Osteoblast (primary cell): ENCODE measurements around the gene GLIS2. TPM values are rescaled to one million over a fixed set of nuclear protein-coding genes. Genes with fewer than 3 reads are reported as not detected.

ENCODE experiments used
- DNase-seq: peaks from one replicate; pipeline ENCODE4 v3.0.0; 2011; ENCODE audit warnings: low spot score, mixed read lengths; ENCODE audit not compliant: insufficient read length; ENCODE audit errors: missing footprints
- H2AFZ ChIP-seq: 2 replicates; pipeline ENCODE4 v1.6.0; 2011; ENCODE audit warnings: mild to moderate bottlenecking, low read length
- H3K27ac ChIP-seq: 2 replicates; pipeline ENCODE4 v1.5.1; 2011; ENCODE audit warnings: mild to moderate bottlenecking, low read depth, low read length, moderate library complexity
- H3K27me3 ChIP-seq: 2 replicates; pipeline ENCODE4 v1.6.0; 2012; ENCODE audit warnings: mild to moderate bottlenecking, control low read depth, inconsistent platforms, low read length, moderate library complexity; ENCODE audit not compliant: insufficient read depth
- H3K36me3 ChIP-seq: 2 replicates; pipeline ENCODE4 v1.5.1; 2011; ENCODE audit warnings: mild to moderate bottlenecking, low read length, control low read depth, moderate library complexity; ENCODE audit not compliant: insufficient read depth
- H3K4me1 ChIP-seq: 2 replicates; pipeline ENCODE4 v1.5.1; 2011; ENCODE audit warnings: mild to moderate bottlenecking, low read length, control low read depth, moderate library complexity; ENCODE audit not compliant: insufficient read depth
- H3K4me2 ChIP-seq: 2 replicates; pipeline ENCODE4 v1.6.0; 2011; ENCODE audit warnings: mild to moderate bottlenecking, low read length; ENCODE audit not compliant: insufficient read depth
- H3K4me3 ChIP-seq: fragments of 200-600 bp; sonication (generic); 3 replicates; pipeline ENCODE4 v1.5.1; 2012; ENCODE audit warnings: mild to moderate bottlenecking, low read length, inconsistent platforms; ENCODE audit not compliant: insufficient read depth
- H3K79me2 ChIP-seq: 2 replicates; pipeline ENCODE4 v1.6.0; 2012; ENCODE audit warnings: mild to moderate bottlenecking, low read length, control low read depth, inconsistent platforms; ENCODE audit not compliant: insufficient read depth
- H3K9me3 ChIP-seq: 2 replicates; pipeline ENCODE4 v1.5.1; 2011; ENCODE audit warnings: low read depth, low read length, control low read depth
- H4K20me1 ChIP-seq: 2 replicates; pipeline ENCODE4 v1.6.0; 2012; ENCODE audit warnings: mild to moderate bottlenecking, low read length, control low read depth; ENCODE audit not compliant: insufficient read depth
- total RNA-seq: library from RNA; depleted of rRNA; stranded (reverse); fragments of >200 nt; gene quantifications from 2 replicates; pipeline ENCODE4 v1.2.3, GENCODE V29; 2012
- TF ChIP-seq, protein P1 (sequence below): IDR thresholded peaks from 2 replicates; pipeline ENCODE4 v1.5.1; 2011; ENCODE audit warnings: mild to moderate bottlenecking, low read depth, low read length, moderate library complexity; ENCODE audit errors: extremely low read depth

The GLIS2 gene
- total RNA-seq, 1 donor: 5.4 TPM

DNA sequence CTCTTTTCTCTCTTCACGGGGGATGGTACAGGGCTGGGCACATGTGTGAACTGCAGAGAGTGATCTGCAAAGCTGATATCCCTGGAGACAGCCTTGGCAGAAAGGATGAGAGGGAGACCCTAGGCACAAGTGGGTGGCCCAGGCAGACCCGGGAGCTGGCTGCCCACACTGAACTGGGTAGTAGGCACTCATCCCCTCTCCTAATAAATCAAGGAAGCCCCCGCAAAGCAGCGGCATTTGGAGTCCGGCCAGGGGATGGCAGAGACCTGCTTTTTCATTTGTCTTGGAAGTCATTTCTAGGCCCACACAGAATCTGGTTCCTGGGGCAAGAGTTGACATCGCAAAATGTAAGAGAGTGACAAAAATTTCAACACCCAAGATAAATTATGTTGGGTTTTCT lies 40.0 kb upstream of the GLIS2 start:
- Histone ChIP-seq H3K9me3 (no peaks in the 10 kb centered on the region), H4K20me1 (no peaks in the 10 kb centered on the region), H3K79me2 (peaks cover 5% of the 10 kb centered on the region), H3K36me3 (no peaks in the 10 kb centered on the region), H2AFZ (no peak overlapping the region), H3K4me2 (no peak overlapping the region), H3K27ac (no peak overlapping the region), H3K4me3 (no peak overlapping the region), H3K4me1 (peaks cover 5% of the 10 kb centered on the region), H3K27me3 (no peaks in the 10 kb centered on the region)
- TF ChIP-seq, protein P1, sequence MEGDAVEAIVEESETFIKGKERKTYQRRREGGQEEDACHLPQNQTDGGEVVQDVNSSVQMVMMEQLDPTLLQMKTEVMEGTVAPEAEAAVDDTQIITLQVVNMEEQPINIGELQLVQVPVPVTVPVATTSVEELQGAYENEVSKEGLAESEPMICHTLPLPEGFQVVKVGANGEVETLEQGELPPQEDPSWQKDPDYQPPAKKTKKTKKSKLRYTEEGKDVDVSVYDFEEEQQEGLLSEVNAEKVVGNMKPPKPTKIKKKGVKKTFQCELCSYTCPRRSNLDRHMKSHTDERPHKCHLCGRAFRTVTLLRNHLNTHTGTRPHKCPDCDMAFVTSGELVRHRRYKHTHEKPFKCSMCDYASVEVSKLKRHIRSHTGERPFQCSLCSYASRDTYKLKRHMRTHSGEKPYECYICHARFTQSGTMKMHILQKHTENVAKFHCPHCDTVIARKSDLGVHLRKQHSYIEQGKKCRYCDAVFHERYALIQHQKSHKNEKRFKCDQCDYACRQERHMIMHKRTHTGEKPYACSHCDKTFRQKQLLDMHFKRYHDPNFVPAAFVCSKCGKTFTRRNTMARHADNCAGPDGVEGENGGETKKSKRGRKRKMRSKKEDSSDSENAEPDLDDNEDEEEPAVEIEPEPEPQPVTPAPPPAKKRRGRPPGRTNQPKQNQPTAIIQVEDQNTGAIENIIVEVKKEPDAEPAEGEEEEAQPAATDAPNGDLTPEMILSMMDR: no peak
- peak; percentile 48 for DNase-seq

DNA sequence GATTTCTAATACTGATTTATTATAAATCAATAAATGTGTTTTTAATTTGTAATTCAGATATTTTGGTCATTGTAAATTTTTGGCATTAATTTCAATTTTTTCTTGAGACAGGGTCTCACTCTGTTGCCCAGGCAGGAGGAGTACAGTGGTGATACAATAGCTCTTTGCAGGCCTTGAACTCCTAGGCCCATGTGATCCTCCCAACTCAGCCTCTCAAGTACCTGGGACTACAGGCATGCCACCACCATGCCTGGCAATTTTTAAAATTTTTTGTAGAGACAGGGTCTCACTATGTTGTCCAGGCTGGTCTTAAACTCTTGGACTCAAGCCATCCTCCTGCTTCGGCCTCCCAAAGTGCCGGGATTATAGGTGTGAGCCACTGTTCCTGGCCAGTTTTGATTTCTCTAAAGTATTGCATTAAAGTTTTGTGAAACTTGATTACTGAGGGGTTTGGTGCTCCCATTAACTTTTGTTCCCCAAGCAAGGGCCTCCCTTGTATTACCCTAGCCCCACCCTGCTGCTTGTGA lies 37.8 kb upstream of the GLIS2 start:
- H2AFZ ChIP-seq: no peak overlapping the region
- H3K27ac ChIP-seq: no peak overlapping the region
- H3K9me3 ChIP-seq: no peaks in the 10 kb centered on the region
- H3K4me1 ChIP-seq: no peaks in the 10 kb centered on the region
- H3K79me2 ChIP-seq: no peaks in the 10 kb centered on the region
- H3K4me3 ChIP-seq: no peak overlapping the region
- DNase-seq: no peak
- H3K36me3 ChIP-seq: no peaks in the 10 kb centered on the region
- TF ChIP-seq, protein P1: no peak
- H3K27me3 ChIP-seq: no peaks in the 10 kb centered on the region
- no peak overlapping the region for H3K4me2 ChIP-seq
- no peaks in the 10 kb centered on the region for H4K20me1 ChIP-seq

DNA sequence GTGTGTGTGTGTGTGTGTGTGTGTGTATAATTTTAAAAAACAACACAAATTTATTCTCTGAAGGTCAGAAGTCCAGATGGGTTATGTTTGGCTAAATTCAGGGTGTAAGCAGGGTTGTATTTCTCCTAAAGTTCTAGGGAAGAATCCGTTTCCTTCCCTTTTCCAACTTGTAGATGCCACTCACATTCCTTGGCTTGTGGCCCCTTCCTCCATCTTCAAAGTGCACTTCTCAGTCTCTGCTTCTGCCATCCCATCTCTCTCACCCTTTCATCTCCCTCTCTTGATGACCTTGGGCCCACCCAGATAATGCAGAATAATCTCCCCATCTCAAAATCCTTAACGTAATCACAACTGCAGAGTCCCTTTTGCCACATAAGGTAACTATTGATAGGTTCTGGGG lies 35.2 kb upstream of the GLIS2 start:
- H4K20me1 ChIP-seq: peaks cover 3% of the 10 kb centered on the region
- no peak overlapping the region for H2AFZ ChIP-seq
- TF ChIP-seq, protein P1: no peak
- no peak overlapping the region for H3K4me2 ChIP-seq
- no peak for DNase-seq
- H3K27me3 ChIP-seq: no peaks in the 10 kb centered on the region
- H3K27ac ChIP-seq: no peak overlapping the region
- H3K36me3 ChIP-seq: no peaks in the 10 kb centered on the region
- no peaks in the 10 kb centered on the region for H3K9me3 ChIP-seq
- no peak overlapping the region for H3K4me3 ChIP-seq
- H3K79me2 ChIP-seq: no peaks in the 10 kb centered on the region
- peaks cover 9% of the 10 kb centered on the region for H3K4me1 ChIP-seq

DNA sequence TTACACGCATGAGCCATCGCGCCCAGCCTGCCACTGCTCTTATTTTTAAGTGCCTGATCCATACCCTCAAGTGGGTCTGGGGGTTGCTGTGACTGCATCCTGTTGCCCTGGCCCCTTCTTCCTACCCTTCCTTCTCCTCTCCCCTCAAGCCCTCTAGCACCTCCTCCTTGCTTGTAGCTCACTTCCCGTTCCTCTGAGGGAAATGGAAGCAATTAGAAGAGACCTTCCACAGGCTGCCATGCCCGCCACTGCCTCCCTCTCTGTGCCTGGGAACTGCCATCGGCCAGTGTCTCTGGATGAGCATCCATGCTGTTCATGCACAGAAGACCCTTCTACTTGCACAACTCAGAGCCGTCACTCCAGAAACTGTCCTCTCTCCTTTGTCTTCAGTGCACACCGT lies 32.4 kb upstream of the GLIS2 start:
- peaks cover 3% of the 10 kb centered on the region for H4K20me1 ChIP-seq
- H3K4me3 ChIP-seq: no peak overlapping the region
- H3K36me3 ChIP-seq: no peaks in the 10 kb centered on the region
- DNase-seq: no peak
- no peaks in the 10 kb centered on the region for H3K27me3 ChIP-seq
- TF ChIP-seq, protein P1: no peak
- no peak overlapping the region for H3K27ac ChIP-seq
- H3K9me3 ChIP-seq: no peaks in the 10 kb centered on the region
- no peak overlapping the region for H3K4me2 ChIP-seq
- H2AFZ ChIP-seq: no peak overlapping the region
- H3K79me2 ChIP-seq: no peaks in the 10 kb centered on the region
- H3K4me1 ChIP-seq: peaks cover 13% of the 10 kb centered on the region
